HL-60/S4 treated with phorbol 12-myristate 13-acetate at 8.2 ng/mL for 4 days and 3 days (cell line): ENCODE measurements around the gene C1orf52.
"Not testable (repeated sequence)": the region's sequence is repeated elsewhere in the genome, so short reads cannot be mapped to it uniquely, and the experiment has no call there.

ENCODE experiments used
- in situ Hi-C: fragments of 300-500 bp; cut with MboI; formaldehyde crosslinking; loops from 2 replicates; pipeline ENCODE4 v1.15.0; 2022; ENCODE audit warnings: low sequenced_read_pairs

C1orf52 gene

DNA sequence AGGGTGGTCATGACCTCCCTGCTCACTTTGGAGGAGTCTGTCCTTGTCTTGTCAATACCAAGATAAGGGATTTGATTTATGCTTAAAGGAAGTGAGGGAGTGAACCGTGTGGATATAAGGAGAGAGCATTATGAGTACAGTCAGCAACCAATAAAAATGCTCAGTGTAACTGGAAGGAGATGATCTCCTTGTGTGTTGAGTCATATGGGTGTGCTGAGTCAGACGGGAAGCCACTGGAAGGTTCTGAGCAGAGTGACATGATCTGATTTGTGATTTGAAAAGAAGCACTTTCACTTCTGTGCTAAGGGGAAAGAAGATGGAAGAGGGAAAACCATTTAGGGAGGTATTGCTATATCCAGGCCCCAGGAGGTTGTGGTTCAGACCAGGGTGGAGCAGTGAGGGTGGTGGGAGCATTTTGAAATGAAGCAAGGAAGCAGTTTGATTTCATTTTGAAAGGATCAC is 19.4 kb upstream of the C1orf52 start:
- in situ Hi-C loops = no loop called here

DNA sequence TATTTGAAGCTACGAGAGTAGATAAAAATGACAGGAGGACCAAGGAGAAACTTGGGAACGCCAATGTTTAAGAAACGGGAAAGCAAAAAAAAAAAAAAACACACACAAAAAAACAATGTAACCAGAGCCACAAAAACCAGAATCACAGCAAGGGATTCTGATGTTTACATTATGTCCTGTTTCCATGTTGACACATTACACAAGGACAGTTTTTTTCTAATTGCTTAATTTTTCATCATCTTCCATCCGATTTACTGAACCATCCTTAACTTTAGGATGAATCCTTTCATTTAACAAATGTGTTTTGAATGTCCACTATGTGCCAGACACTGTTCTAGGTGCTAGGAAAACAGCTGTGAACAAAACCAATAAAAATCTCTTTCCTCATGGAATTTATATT is 18.3 kb upstream of the C1orf52 start:
- in situ Hi-C loops = no loop called here

DNA sequence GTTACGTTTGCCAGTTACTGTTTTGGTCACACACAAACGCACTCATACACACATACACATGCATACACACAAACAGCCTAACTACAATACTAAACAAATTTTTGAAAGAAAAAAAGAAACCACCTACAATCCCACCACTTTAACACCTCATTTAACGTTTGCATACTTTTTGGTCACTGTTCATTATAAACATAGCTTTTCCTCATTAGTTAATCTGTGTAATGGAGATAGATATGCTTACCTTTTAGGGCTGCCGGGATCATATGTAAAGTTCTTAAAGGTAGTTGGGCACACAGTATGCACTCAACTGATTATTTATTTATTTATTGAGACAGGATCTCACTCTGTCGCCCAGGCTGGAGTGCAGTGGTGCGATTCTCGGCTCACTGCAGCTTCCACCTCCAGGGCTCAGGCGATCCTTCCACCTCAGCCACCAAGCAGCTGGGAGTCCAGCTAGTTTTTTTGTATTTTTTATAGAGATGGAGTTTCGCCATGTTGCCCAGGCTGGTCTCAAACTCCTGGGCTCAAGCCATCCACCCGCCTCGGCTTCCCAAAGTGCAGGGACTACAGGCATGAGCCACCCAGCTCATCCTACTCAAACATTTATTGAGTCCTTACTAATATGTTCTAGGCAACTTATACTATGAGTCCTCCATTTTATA is 17.6 kb upstream of the C1orf52 start:
- in situ Hi-C loops = no loop called here

DNA sequence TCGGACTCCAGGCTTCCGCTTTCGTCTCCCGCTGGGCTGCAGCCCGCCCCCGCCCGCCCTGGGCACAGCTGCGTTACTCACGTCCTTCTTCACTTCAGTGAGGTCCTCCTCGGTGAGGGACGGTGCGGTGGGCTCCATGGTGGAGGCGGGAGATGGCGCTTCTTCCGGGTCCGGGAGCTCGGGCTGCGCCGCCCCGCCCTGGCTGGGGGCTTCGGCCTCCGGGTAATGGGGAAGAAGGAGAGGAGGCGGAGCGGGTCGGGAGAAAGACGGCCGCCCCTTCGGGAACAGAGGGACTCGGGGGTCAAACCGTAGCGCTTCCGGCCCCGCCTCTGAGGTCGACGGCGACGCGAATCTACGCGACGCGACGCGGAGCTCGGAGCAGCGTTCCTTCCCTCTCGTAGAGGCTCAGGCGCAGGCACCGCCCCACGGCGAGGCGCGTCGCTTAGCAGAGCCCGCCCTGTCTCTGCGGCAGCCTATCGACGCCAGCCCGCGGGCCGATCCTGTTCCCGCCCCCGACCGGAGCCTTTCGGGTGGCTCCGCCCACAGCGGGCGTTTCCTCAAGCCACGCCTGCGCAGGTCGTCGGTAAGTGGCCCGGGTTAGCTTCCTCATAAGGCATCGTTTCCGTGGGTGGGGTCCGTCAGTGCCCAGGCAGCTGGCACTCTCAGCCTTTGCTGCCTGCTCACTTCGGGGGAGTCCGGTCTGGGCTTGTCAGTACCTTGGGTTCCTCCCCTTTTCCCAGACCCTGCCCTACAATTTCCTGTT is 16.9 kb upstream of the C1orf52 start, which contains the start of gene BCL10:
TSS of gene BCL10 (minus strand) at position 418 of the 763 bp plus-strand sequence. CDS start at position 138, 280 bp downstream.
- in situ Hi-C loops = no loop called here

DNA sequence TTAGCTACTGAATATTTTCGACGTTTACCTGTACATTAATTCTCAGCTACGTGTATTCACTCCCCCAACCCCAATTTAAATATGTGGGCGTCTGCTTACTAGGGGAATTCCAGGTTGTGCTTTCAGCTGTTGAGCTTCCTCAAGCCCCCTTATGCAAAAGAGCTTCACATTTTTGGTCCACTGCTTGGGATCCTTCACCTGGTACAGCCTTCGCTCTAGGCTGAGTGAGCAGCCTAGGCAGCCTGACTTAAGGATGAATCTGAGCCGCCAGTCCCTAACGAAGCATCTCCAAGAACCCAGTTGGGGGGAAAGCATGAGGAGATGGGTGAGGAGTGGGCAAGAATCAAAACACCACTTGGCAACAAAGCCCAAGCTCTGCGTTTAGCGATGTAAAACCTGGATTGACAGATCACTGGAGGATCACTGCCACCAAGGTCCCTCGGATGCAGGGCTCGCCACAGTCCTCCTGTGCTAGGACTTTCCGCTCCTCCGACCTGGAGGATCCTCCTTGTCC is 16.3 kb upstream of the C1orf52 start:
- in situ Hi-C loops = no loop called here

- in situ Hi-C loops = loop anchor here (25.0 kb wide), 1 partner anchor 338 kb away; no protein-coding TSS in a partner anchor
Observed at GRCh38 chr1:85274969-85275453, 15.5 kb upstream of the C1orf52 start.

DNA sequence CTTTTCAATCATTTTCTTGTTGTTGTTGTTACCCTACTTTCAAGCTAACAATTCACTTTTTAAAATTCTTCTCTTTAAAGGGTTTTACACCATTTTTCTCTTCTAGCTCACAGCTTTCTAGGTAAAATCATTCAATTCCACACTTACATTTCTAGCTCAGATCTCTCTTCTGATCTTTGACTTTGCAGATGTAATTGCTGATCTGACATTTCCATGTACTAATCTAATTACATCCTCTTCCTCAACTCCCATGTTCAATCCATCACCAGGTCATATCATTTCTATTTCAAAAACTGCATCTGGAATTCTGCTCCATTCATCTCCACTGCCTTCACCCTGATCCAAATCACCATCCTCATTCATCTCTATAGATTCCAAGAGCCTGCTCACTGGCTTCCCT is 13.9 kb upstream of the C1orf52 start:
- in situ Hi-C loops = loop anchor here (25.0 kb wide), 1 partner anchor 336 kb away; no protein-coding TSS in a partner anchor

DNA sequence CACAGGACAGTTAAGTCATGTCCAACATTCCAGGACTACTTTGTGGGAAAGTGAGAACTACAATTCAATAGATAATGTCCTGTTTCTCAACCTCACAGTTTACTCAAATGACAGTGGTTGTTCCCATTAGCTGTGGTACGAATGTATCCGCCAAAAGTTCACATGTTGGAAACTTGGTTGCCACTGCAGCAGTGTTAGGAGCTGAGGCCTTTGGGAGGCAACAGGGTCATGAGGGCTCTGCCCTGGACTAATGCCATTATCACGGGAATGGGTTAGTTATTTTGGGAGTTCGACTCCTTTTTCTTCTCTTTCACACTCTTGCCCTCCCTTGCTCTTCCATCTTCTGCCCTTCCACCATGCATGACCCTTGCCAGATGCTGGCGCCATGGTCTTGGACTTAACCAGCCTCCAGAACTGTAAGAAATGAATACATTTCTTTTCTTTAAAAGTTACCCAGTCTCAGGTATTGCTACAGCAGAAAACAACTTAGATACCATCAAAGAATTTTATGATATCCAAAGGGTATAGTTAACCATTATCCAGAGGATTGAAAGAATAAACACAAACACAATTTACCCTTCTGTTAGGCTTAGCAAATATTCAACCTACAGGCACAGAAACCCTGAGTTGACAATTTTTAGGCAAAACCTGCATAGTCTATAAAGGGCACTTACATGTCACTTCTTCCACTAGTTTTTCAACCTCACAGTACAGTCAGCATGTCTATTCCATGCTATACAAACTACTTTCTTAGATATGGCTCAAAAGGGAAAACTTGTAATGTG is 9.5 kb upstream of the C1orf52 start:
- in situ Hi-C loops = loop anchor here (25.0 kb wide), 1 partner anchor 332 kb away; no protein-coding TSS in a partner anchor

DNA sequence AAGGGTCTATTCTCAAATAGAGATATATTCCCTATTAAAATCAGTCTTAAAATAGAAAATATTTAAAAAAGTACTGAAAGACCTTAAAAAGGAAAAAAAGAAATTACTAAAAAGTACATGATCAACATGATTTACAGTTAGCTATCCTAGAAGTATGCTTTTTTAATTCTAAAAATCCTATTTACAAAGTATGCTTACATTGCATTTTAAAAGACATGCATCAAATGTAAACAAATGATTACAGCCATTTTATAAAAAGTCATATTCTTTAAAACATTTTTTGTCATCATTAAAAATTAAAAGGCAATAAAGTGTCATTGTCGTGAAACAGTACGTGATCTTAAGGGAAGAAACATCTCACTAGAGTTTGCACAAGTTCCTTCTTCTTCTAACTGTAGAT is 7.9 kb upstream of the C1orf52 start:
- in situ Hi-C loops = loop anchor here (25.0 kb wide), 1 partner anchor 330 kb away; no protein-coding TSS in a partner anchor

DNA sequence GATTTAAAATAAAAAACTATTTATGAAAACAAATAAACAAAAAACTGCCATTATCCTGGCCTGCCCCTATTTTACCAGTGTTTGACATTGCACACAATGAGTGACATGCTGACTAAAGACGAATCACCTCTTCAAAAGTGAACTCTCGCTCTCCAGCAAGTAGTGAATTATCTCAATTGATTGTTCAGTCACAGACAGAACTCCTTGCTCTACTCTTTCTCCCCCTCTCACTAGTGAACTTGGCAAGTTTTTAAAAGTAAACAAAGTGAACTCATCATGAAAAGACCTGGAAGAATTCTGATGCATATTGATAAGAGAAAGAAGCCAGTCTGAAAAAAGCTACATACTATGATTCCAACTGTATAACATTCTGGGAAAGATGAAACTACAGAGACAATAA is 4.7 kb upstream of the C1orf52 start:
- in situ Hi-C loops = loop anchor here (25.0 kb wide), 1 partner anchor 327 kb away; no protein-coding TSS in a partner anchor

- in situ Hi-C loops = loop anchor here (25.0 kb wide), 1 partner anchor 326 kb away; no protein-coding TSS in a partner anchor
Observed at GRCh38 chr1:85262985-85263384, 3.5 kb upstream of the C1orf52 start.

DNA sequence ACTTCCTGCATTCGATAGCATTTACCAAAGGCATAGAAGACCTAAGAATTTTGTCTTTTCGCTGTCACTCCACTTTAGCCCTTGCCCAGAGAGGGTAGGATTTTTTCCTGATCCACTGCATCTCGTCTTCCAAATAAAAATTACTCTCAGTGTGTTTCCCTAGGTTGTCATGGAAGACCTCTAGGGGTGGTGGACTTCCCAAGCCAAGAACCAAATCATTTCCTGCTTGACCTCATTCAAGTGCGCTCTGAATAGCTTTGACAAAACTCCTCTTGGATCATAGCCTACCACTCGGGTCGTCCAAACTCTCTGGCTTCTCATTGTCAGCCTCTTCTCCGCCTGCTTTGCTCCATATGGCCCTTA is 431 bp upstream of the C1orf52 start:
- in situ Hi-C loops = loop anchor here (25.0 kb wide), 1 partner anchor 323 kb away; no protein-coding TSS in a partner anchor

DNA sequence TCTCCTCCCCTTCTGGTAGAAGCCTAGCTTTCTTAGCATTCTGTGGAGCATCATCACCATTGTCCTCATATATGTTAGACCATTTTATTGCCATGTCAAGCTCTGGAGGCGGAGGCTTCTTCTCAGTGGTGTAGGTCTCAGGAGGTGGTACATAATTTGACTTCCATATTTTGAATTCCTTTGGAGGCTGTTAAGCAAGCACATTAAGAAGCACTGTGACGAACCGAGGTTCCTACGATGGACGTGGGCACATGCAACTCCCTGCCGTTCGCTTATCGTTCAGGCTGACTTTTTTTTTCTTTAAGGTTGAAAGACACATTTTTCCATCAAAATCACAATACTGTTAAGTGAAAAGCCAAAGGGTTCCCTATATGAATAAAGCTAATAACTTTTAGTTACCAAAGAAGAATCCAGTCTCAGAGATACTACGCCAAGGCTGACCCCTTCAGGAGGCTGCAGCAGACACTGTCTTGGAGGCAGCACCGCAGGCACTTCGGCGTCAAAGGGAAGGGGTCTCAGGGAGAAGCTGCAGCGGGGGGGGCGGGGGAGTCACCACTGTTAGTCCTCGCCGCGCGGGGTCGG is 835 bp downstream of the C1orf52 start:
- in situ Hi-C loops = loop anchor here (25.0 kb wide), 1 partner anchor 321 kb away; no protein-coding TSS in a partner anchor

DNA sequence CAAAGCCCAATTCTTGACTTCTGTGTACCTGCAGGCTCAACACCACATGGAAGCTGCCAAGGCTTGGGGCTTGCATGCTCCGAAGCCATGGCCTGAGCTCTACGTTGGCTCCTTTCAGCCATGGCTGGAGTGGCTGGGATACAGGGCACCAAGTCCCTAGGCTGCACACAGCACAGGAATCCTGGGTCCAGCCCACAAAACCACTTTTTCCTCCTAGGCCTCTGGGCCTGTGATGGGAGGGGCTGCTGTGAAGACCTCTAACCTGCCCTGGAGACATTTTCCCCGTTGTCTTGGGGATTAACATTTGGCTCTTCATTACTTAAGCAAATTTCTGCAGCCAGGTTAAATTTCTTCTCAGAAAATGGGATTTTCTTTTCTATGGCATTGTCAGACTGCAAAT is 10.4 kb downstream of the C1orf52 start:
- in situ Hi-C loops = not testable (repeated sequence)

GRCh38 chr1:85245891-85246290 is 13.6 kb downstream of the C1orf52 start:
- in situ Hi-C loops = no loop called here

- in situ Hi-C loops = no loop called here
Observed at GRCh38 chr1:85245456-85245855, 14.0 kb downstream of the C1orf52 start.

- in situ Hi-C loops = no loop called here
Observed at GRCh38 chr1:85244271-85245061, 15.0 kb downstream of the C1orf52 start.

DNA sequence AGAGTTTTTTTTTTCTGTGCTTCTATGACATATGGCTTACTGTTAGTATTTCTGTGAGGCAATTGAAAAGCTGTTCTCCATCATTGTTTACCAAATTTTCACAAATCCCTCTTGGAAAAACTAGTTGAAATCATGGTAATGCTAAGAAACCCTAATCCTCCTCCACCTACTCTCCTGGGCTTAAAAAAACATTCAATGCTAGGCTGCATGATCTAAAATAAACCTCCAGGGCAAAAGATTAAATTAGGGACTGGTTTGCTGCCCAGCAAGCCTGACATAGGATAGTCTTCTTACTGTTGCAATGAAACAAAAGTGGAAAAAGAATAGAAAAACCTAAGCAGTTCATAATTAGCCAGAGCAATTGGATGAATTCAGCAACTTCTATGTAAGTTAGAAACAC is 16.1 kb downstream of the C1orf52 start:
- in situ Hi-C loops = no loop called here

GRCh38 chr1:85240643-85241042 is 18.8 kb downstream of the C1orf52 start:
- in situ Hi-C loops = no loop called here
